Body of pancreas (tissue), 4 donors: ENCODE data around the gene RCC2.

Source experiments
- CTCF ChIP-seq, 7 experiments: fragments of 450-650 bp in 4 of 7; fragments of 200-600 bp in 3 of 7; sonication (generic) in 3 of 7; IDR thresholded peaks; one replicate each; pipeline ENCODE4 v1.5.1; 2016 to 2019; ENCODE audit warnings: antibody characterized with exemption in 7 of 7
- POLR2A ChIP-seq, 3 donors: fragments of 450-650 bp; IDR thresholded peaks; one replicate each; pipeline ENCODE4 v1.6.1; 2016; ENCODE audit warnings: antibody characterized with exemption in 3 of 3, mild to moderate bottlenecking in 2 of 3

- TF ChIP-seq CTCF (IDR thresholded peaks at IDR 0.05) (no peak), POLR2A (IDR thresholded peaks at IDR 0.05) (no peak)
These were observed 30.1 kb downstream of the RCC2 start for GRCh38 chr1:17409391-17409811.
